ENCODE data around the gene TBX3.

The TBX3 gene

DNA sequence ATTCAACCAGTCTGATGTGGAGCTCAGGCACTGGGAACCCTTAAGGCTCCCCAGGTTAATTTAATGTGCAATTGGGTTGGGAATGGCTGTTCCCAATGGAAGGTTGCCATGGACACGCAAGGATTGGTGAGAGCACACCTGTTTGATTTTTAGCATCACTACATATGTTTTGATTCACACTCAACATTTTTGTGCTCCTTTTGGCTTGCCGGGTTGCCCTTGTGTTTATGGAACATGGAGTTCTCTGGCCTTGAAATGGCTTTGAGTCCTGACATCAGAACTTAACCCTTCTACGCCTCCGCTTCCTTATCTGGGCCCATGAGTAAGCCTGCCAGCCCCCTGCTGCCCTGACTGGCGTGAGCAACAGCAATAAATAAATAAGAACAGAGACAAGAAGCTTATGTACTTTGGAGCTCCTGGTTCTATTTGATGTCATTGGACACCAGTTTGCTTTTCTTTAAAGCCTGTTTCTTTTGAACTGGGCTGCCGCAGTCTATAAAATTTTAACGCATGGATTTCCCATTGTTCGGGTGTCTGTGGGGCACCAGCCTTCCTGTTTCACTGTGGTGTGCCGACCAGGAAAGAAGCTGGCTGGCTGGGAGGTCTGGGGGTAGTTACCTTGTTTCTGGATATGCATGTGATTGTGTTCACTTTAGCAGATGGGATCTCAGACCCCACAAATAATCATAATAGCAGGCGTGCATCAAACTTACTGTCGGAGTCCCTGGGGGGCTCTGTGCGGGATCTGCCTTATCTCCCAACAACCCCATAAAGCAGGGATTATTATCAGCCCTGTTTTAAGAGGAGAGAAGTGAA is 27.8 kb downstream of the TBX3 start:
- no peak for DNase-seq (ENCODE audit: low read depth)
- TF ChIP-seq, protein P1, sequence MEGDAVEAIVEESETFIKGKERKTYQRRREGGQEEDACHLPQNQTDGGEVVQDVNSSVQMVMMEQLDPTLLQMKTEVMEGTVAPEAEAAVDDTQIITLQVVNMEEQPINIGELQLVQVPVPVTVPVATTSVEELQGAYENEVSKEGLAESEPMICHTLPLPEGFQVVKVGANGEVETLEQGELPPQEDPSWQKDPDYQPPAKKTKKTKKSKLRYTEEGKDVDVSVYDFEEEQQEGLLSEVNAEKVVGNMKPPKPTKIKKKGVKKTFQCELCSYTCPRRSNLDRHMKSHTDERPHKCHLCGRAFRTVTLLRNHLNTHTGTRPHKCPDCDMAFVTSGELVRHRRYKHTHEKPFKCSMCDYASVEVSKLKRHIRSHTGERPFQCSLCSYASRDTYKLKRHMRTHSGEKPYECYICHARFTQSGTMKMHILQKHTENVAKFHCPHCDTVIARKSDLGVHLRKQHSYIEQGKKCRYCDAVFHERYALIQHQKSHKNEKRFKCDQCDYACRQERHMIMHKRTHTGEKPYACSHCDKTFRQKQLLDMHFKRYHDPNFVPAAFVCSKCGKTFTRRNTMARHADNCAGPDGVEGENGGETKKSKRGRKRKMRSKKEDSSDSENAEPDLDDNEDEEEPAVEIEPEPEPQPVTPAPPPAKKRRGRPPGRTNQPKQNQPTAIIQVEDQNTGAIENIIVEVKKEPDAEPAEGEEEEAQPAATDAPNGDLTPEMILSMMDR (IDR thresholded peaks at IDR 0.05; ENCODE audit: insufficient read depth, low read depth, low read length, missing control alignments): no peak
- H3K4me3 ChIP-seq (ENCODE audit: low read depth, low read length): no peak overlapping the region

DNA sequence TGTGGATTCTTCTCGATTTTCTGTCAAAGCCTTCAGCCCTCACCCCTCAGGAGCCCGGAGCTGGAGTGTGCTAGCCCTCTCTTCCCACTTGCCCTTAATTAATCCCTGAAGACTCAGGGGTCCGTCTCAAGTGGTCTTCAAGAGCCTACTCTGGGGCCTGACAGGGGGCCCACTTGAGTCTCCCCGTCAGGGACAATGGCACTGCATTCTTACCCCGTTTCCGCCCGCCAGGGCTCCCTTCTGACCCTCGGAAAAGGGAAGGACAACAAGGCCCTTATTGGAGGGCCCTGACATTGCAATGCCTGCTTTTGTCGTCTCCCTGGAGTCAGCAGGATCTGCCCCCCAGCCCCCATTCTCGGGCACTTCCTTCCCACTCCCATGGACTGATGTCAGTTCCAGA is 34.4 kb downstream of the TBX3 start:
- no peak overlapping the region for H3K4me3 ChIP-seq (ENCODE audit: low read depth, low read length)
- TF ChIP-seq, protein P1 (IDR thresholded peaks at IDR 0.05; ENCODE audit: insufficient read depth, low read depth, low read length, missing control alignments): no peak
- no peak for DNase-seq (ENCODE audit: low read depth)

DNA sequence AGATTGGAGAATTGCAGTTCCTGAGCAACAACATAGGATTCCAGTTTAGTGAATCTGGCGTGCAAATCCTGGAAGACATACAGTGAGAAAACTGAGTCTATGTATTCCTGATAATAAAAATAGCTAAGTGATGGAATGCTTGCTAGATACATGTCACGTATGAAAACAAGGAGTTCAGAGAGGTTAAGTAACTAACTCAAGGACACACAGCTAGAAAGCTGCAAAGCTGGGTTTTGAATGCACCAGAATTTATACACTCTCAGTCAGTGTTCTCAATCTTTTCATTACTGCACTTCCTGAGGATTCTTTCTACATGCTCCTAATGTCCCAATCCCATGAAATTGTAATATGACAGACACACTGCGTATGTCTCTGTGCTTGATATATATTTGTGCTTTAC is 35.3 kb downstream of the TBX3 start:
- TF ChIP-seq, protein P1 (IDR thresholded peaks at IDR 0.05; ENCODE audit: insufficient read depth, low read depth, low read length, missing control alignments): no peak
- H3K4me3 ChIP-seq (ENCODE audit: low read depth, low read length): no peak overlapping the region
- no peak for DNase-seq (ENCODE audit: low read depth)

DNA sequence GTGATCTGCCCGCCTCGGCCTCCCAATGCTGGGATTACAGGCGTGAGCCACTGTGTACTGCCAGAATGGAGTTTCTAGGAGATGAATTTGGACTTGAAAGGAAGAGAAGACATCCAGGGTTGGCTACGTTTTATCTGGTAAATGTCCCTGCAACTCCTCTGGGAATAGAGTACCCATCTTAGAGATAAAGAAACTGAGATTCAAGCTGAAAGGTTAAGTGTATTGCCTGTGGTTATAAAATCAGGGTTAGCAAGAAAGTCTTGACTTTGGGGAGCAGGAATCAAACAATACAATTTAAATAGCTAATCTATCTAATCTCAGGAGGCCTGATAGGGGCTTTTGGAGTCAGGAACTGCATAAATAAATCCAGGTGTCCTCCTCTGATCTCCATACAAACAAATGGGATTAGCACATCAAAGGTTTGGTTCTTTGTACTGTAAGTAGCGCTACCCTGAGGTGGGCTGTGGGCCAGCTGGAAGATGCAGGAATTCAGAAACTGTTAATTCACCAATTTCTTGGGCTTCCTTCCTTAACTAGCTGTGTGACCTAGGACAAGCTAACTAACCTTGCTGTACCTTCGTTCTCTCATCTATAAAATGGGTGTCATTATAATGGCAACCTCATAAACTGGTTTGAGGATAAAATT is 45.1 kb downstream of the TBX3 start:
- no peak for DNase-seq (ENCODE audit: low read depth)

DNA sequence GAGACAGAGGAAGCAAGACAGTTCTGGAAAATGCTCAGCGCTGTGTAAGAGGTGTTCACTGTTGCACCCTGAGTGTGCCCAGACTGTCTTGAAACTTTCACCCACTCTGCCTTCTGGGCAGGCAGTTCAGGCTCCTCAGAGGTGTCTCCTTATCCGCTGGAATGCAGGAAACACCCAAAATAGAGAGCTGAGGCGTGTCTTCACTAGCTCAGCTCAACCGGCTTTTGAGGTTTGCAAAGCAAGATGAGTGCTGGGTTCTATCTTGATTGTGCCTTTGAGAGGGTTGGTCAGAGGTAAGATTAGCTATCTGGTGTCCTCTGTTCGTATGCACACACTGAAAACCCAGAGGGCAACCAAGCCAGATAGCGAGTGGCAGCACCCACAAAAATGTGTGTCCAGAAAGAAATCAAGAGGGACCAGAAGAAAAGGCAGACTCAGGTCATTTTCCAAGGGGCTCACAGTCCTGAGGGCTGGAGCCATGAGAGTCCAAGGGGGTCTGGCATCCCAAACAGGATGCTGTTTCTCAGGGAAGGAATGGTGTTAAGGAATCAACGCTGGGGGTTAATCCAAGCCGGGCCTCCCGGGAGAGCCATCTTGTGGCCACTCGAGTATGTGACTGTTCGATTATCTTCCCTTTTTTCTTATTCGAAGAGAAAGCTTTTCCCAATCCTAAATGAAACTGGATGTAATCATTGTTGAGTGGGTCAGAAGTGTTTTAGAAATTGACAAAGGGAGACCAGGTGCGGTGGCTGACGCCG is 47.1 kb downstream of the TBX3 start:
- TF ChIP-seq, protein P1 (IDR thresholded peaks at IDR 0.05; ENCODE audit: insufficient read depth, low read depth, low read length, missing control alignments): no peak
- DNase-seq (ENCODE audit: low read depth): no peak
- no peak overlapping the region for H3K4me3 ChIP-seq (ENCODE audit: low read depth, low read length)

More for the DNA sequence above, 45.1 kb downstream of the TBX3 start:
- H3K4me3 ChIP-seq (ENCODE audit: low read depth, low read length): no peak overlapping the region
- TF ChIP-seq, protein P1 (IDR thresholded peaks at IDR 0.05; ENCODE audit: insufficient read depth, low read depth, low read length, missing control alignments): no peak

DNA sequence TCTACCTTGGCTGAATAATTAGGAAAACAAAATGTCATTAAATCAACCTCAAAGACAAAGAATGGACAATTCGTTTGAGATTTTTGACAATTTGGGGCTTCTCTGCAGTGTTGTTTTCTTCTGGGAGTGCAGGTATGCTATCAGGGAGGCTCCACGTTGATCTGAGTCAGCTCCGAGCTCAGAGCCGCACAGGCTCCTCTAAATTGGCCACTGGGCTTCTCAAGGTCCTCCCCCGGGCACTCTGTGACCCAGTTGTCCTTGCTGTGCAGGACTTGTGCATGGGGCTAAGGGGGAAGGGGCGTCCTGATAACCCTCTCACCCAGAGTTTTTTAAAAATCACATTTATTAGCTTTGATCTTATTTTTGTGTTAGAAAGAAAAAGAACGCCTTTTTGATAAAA is 52.7 kb downstream of the TBX3 start:
- DNase-seq (ENCODE audit: low read depth): no peak
- no peak overlapping the region for H3K4me3 ChIP-seq (ENCODE audit: low read depth, low read length)
- TF ChIP-seq, protein P1 (IDR thresholded peaks at IDR 0.05; ENCODE audit: insufficient read depth, low read depth, low read length, missing control alignments): no peak
